CD1c-positive myeloid dendritic cell (primary cell): Measurements from ENCODE around the gene H6PD.

Experiments
- DNase-seq: peaks from one replicate; pipeline ENCODE4 v3.0.0-alpha.2; 2016; ENCODE audit errors: extremely low spot score

H6PD gene

DNA sequence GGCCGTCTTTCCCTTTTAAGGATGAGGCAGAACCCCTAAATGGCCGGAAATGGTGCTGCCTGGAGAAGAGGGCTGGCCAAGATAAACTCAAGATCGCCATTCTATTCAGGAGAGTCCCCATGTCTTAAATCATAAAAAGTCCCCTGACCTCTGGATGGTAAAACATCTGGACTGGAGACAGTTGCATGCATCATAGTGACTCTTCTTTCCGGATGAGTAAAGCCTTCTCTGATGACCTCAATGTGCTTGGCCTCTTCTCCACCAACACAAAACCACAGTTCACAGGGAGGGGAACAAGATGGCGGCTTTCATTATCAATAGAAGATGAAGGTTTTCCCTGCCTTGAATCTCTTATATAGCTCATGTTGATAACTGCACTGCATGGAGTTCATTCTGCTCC, 27.5 kb upstream of the H6PD start:
- DNase-seq = no peak

DNA sequence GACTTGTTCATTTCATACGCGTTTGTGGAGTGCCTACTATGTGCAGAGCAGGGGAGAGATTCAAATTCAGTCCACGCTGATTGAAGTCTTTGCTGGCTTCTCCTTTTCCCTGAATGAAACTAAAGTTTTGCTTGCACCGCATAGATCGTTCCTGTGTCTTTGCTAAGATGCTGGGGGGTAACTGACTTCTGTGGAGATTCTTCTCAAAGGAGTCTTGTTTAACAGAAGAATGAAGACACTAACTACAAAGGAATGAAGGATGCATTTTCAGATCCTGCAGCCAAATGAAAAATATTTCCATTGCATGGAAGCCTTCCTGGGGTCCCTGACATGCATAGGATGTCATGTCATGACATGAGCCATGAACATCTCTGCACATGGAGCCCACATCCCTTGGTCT, 26.9 kb upstream of the H6PD start:
- DNase-seq = no peak

DNA sequence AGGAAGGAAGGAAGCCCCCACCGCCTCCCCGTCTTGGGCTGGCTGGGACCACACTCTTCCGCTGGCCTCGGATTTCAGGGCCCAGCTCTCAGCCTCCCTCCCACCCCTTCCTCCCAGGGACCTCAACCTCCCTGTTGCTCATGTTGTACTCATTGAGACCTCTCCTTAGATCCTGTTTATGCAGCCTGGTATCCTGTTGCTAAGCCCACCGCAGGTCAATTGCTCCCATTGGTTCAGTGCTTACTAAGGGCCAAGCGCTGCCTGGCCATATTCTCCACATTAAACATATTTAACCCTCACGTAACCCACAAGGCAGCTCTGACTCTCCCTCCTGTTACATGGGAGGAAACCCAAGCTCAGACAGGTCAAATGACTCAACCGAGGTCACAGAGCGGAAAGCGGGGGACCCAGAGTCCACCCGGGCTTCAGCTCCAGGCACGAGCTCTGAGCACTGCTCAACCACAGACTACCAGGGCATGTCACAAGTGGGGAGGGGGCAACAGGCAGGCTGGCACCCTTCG, 23.2 kb upstream of the H6PD start:
- DNase-seq = no peak

DNA sequence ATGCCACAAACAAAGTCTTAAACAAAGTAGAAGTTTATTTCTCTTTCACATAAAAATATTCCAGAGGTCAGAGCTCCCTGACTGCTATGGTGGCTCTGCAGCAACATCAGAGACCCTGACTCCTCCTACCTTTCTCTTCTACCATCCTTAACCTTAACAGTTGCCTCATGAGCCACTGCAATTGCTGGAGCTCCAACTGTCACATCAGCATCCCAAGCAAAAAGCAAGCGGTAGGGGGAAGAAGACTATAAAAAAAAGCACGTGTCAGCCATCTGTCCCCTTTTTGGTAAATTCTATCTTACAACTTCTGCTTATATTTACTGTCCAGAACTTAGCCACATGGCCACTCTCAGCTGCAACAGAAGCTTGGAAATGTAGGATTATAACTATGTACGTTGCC, 21.8 kb upstream of the H6PD start:
- no peak for DNase-seq

DNA sequence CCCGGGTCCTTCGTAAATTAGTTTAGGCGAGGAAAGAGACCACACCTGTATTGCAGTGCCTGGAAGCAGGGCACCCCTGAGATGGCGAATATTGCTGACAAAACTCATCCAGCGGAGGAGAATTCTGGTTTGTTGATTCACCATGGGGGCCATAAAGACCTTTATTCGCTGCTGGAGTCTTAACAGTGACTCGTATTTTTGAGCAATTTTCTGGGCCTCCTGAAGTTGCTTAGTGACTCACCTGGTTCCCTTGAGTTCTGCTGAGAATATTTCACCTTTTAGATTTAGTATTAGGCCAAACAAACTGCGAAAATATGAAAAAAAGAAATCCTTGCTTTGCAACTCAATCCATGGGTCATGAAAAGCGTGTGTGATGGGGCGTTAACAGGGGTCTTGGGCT, 20.6 kb upstream of the H6PD start:
- DNase-seq = no peak

DNA sequence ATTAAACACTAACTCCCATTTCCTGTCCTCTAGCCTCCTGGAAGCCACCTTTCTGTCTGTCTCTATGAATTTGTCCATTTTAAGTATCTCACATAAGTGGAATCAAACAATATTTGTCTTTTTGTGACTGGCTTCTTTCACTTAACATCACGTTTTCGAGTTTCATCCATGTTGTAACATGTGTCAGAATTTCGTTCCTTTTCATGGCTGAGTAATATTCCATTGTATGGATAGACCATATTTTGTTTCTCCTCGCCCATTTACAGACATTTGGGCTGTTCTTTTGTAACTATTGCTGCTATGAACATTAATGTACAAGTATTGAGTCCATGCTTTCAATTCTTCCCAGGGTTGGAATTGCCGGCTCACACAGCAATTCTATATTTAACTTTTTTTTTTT, 15.7 kb upstream of the H6PD start:
- DNase-seq = no peak

DNA sequence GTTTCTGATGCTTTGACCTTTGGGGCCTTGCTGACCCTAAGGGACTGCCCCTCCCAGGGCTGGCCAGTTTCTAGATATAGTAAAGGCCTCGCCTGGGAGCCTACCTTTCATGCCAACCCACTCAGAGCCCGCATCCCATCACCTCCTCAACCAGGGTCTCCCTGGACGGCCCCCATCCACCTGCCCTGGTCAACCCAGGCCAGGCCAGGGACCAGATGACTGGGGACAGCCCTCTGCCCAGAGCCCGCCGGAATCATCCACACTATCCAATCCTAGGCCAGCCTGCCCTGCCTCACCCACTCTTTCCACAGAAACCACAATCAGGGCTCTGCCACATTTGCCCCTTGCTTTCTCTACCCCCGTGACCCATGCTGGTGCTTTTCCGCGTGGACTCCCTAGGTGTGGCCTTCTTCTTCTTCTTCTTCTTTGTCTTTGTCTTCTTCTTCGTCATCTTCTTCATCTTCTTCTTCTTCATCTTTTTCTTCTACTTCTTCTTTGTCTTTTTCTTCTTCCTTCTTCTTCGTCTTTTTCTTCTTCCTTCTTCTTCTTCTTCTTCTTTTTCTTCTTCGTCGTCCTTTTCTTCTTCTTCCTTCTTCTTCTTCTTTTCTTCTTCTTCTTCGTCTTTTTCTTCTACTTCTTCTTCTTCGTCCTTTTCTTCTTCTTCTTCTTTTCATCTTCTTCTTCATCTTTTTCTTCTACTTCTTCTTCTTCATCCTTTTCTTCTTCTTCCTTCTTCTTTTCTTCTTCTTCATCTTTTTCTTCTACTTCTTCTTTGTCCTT, 11.5 kb upstream of the H6PD start:
- no peak for DNase-seq

DNA sequence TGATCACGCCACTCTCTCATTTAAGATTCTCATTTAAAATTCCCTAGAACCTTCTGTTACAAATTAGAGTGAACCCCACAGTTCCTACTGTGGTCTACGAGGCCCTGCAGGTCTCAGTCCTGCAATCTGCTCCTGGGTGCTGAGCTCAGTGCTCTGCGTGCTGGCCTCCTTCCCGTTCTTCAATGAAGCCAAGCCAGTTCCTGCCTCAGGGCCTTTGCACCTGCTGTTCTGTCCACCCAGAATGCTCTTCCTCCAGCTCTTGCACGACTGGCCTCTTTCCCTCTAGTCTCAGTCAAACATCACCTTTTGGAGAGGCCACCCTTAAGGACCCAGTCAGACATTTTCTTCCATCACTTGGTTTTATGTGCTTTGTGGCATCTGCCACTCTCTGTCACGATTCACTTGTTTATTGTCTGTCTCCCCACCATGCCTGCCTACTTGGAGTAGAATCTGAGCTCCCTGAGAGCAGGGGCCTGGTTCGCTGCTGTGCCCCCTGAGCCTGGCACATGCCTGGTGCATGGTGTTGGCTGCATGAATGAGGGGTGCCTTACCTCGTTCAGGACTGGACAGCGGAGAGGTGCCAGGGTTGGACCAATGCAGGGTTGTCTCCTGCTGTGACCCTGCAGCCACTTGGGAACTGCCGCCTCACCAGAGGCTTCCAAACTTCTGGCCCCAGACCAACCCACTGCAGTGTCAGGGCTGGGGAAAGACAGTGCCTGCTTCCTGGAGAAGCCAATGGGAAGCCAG, 9.7 kb upstream of the H6PD start:
- no peak for DNase-seq

GRCh38 chr1:9225411-9225785, 9.2 kb upstream of the H6PD start:
- no peak for DNase-seq

DNA sequence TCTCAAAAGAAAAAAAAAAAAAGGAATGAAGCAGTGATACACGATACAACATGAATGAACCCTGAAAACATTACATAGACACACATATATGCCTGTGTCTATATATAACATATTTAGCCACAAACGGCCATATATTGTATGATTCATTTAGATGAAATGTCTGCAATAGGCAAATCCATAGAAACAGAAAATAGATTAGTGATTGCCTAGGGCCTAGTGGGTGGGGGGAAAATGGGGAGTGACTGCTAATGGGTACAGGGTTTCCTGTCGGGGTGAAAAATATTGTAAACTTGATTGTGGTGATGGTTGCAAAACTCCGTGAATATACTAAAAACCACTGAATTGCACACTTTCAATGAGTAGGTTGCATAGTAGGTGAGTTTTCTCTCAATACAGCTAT, 6.0 kb upstream of the H6PD start:
- no peak for DNase-seq

DNA sequence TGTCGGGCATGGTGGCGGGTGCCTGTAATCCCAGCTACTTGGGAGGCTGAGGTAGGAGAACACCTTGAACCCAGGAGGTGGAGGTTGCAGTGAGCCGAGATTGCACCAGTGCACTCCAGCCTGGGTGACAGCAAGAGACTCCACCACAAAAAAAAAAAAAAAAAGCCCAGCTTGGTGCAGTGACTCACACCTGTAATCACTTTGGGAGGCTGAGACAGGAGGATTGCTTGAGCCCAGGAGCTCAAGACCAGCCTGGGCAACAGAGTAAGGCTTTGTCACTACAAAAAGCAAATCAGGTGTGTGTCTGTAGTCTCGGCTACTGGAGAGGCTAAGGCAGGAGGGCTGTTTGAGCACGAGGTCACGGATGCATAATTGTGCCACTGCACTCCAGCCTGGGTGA, 5.0 kb upstream of the H6PD start:
- DNase-seq = no peak

- DNase-seq = no peak
Observed at GRCh38 chr1:9230869-9231533, 3.6 kb upstream of the H6PD start.

DNA sequence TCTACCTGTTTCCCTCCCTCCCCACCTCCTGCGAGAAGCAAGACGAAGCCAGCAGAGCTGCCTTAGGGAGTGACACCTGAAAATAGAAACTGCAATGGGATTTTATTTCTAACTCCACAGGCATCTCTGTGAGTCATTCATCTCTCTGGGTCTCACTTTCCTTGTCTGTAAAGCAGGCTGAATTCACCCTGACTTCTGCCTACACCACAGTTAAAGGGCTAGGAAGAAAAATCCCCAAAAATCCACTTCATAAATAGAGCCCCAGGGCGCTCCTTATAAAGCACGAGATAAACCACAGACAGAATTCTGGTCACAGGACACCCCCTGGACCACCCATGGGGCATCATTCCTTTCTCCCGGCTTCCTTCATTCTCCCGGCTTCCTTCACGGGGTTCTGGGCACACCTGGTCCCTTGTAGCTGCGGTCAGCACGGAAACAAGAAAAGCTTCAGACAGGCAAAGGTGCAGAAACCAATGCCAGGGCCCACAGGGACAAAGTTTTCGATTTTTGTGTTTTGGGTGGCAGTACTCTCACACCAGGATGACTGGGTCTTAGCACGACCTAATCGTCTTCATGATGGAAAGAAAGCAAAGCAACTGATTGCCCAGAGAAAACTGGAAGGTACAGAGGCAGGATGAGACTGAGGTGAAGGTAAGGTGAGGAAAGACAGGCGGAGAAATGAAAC, 2.8 kb upstream of the H6PD start:
- no peak for DNase-seq

- DNase-seq = peak; percentile 66
Observed at GRCh38 chr1:9233241-9233941, 1.2 kb upstream of the H6PD start.

DNA sequence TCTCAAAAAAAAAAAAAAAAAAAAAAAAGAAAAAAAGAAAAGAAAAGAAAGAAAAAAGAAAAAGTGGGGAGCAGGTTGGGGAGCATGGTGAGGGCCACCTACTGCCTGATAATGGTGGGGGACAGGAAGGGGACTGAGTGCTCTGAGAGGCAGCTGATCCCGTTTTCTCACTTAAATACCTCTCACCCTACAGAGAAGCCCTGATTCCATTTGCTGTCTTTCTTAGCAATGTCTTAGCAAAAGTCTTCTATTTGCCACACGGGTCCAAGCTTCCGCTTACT, 692 bp upstream of the H6PD start:
- DNase-seq = no peak

- DNase-seq = no peak
Observed at GRCh38 chr1:9235096-9235459, 504 bp downstream of the H6PD start.

DNA sequence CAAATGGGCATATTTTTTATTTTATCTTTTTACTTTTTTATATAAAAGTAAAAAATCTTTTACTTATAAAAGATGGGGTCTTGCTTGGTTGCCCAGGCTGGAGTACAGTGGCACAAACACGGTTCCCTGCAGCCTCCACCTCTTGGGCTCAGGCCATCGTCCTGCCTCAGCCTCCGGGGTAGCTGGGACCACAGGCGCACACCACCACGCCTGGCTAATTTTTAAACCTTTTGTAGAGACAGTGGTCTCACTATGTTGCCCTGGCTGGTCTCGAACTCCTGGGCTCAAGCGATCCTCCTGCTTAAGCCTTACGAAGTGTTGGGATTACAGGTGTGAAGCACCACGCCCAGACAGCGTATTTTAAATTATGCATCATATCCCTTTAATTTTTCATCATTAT, 986 bp downstream of the H6PD start:
- no peak for DNase-seq

- no peak for DNase-seq
Observed at GRCh38 chr1:9238134-9238533, 3.6 kb downstream of the H6PD start.

- peak; percentile 82 for DNase-seq
Observed at GRCh38 chr1:9238550-9238949, 4.0 kb downstream of the H6PD start.

- peak; percentile 88 for DNase-seq
Observed at GRCh38 chr1:9239622-9240401, 5.2 kb downstream of the H6PD start.
